HG03521 (cell line): ENCODE data around the gene RIMKLA.

ENCODE experiments used
- ATAC-seq: cut with Tn5 transposase; IDR thresholded peaks from one replicate; pipeline ENCODE4 v1.9.1; 2021; ENCODE audit warnings: mild to moderate bottlenecking, moderate library complexity; ENCODE audit not compliant: unreplicated experiment

Gene RIMKLA

GRCh38 chr1:42380586-42381279 is at the start of gene RIMKLA:
TSS of gene RIMKLA (plus strand) at chr1:42380792. CDS start at chr1:42380935, 143 bp downstream.
- ATAC-seq: peak; percentile 86

- no peak for ATAC-seq
Observed at GRCh38 chr1:42332877-42333276, 47.7 kb upstream of the RIMKLA start.

- ATAC-seq: no peak
Observed at GRCh38 chr1:42333662-42334239, 46.8 kb upstream of the RIMKLA start.

- ATAC-seq: peak; percentile 39
Observed at GRCh38 chr1:42334240-42335049, 46.1 kb upstream of the RIMKLA start.

GRCh38 chr1:42335050-42335808 is 45.4 kb upstream of the RIMKLA start, which contains the start of gene FOXJ3:
TSS of gene FOXJ3 (minus strand) at chr1:42335235. CDS start at chr1:42311093, 24,142 bp downstream.
- ATAC-seq: peak; percentile 74

GRCh38 chr1:42335809-42336518 is 44.6 kb upstream of the RIMKLA start:
- no peak for ATAC-seq

- ATAC-seq: no peak
Observed at GRCh38 chr1:42336978-42337377, 43.6 kb upstream of the RIMKLA start.

- ATAC-seq: no peak
Observed at GRCh38 chr1:42340093-42340492, 40.5 kb upstream of the RIMKLA start.

GRCh38 chr1:42340901-42341300 is 39.7 kb upstream of the RIMKLA start:
- ATAC-seq: no peak

GRCh38 chr1:42343049-42343448 is 37.5 kb upstream of the RIMKLA start:
- no peak for ATAC-seq

- no peak for ATAC-seq
Observed at GRCh38 chr1:42348498-42348897, 32.1 kb upstream of the RIMKLA start.

GRCh38 chr1:42350086-42350485 is 30.5 kb upstream of the RIMKLA start:
- no peak for ATAC-seq

- no peak for ATAC-seq
Observed at GRCh38 chr1:42358791-42359190, 21.8 kb upstream of the RIMKLA start.

GRCh38 chr1:42359466-42359865 is 21.1 kb upstream of the RIMKLA start:
- ATAC-seq: no peak

- ATAC-seq: no peak
Observed at GRCh38 chr1:42364089-42364488, 16.5 kb upstream of the RIMKLA start.

GRCh38 chr1:42364542-42364941 is 16.1 kb upstream of the RIMKLA start:
- ATAC-seq: no peak

GRCh38 chr1:42365118-42365517 is 15.5 kb upstream of the RIMKLA start:
- ATAC-seq: no peak

- ATAC-seq: no peak
Observed at GRCh38 chr1:42368096-42368795, 12.3 kb upstream of the RIMKLA start.

GRCh38 chr1:42369471-42369870 is 11.1 kb upstream of the RIMKLA start:
- no peak for ATAC-seq
